Fibroblast of skin of left quadriceps (primary cell): ENCODE results near the gene ATP5PD.
A peak's percentile ranks its signal among the peaks of the same experiment; 100 is the strongest.
"Not testable (repeated sequence)": the region's sequence is repeated elsewhere in the genome, so short reads cannot be mapped to it uniquely, and the experiment has no call there.

Experiments used
- DNase-seq, 2 experiments: peaks; one replicate each; pipeline ENCODE4 v3.0.0-alpha.2; 2013; ENCODE audit warnings: low read depth in 2 of 2

ATP5PD gene

DNA sequence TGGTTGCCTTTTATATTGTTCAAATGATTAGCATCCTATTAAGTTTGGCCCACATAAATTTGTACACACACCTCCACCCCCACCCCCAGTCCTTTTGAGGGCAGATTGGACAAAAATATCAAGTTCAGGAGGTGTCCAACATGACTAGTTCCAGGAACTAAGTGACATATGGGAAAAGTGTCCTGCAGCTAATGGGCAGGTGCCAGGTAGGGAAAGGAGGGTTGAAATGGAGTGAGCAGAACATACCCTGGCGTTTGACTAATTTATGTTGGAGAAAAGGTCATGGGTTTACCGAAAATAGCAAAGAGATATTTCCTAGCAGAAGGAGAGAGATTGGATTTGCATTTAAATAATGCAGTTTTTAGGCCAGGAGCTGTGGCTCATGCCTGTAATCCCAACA, 5.2 kb upstream of the ATP5PD start:
- DNase-seq: no peak

DNA sequence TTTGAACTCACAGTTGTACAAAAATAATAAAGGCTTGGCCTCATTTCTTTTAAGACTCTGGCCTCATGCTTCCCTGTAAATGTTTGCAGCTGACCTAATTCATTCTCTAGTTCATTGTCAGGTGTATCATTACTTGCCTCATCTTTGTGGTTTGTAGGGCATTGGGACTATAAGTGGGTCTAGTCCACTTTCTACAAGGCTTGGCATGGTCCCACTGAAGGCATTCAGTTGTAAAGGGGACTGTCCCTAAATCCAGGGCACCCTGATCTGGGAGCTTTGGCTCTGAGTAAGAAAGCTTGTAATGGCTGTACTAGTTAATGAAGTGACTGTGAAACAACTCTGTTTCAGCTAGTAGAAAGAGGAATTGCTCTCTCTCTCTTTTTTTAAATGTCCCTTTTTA, 2.9 kb upstream of the ATP5PD start:
- DNase-seq: no peak

GRCh38 chr17:75049057-75049456, 2.3 kb upstream of the ATP5PD start:
- DNase-seq: no peak

GRCh38 chr17:75048249-75048878, 1.6 kb upstream of the ATP5PD start:
- DNase-seq: no peak

DNA sequence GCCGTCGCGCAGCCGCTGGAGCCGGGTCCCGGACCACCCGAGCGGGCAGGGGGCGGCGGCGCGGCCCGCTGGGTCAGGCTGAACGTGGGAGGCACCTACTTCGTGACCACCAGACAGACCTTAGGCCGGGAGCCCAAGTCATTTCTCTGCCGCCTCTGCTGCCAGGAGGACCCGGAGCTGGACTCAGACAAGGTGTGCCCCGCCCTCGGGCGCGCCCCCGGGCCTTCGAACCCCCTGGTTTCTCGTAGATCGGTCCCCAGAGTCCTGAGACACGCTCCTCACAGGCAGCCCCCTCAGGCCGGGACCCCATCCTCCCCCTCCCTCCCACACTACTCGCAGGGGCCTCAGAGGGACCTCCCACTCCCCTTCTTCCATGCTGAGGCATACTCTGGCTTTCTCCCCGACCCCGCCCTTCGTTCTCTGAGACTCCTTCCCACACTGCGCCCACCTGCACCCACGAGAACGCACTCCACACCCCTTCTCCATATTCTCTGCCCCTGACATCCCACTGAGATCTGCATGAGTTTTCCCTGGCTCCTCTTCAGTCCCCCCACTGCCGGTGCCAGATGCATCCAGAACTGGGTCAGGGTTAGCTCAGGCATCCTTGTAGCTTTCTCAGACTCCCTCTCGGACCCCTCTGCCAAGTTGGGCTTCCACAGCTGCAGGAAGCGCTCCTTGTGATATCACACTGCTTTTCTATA, 779 bp upstream of the ATP5PD start:
- DNase-seq: no peak

DNA sequence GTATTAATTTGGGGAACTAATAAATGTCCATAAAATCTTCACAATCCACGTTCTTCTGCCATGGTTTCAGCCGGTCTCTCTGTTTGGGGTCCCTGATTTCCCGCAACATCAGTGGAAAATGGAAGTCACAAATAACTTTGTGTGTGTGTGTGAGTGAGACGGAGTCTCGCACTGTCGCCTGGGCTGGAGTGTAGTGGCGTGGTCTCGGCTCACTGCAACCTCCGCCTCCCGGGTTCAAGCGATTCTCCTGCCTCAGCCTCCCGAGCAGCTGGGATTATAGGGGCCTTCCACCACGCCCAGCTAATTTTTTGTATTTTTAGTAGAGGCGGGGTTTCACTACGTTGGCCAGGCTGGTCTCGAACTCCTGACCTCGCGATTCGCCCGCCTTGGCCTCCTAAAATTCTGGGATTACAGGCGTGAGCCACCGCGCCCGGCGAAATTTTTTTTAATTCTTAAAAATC, 793 bp downstream of the ATP5PD start:
- not testable (repeated sequence) for DNase-seq

DNA sequence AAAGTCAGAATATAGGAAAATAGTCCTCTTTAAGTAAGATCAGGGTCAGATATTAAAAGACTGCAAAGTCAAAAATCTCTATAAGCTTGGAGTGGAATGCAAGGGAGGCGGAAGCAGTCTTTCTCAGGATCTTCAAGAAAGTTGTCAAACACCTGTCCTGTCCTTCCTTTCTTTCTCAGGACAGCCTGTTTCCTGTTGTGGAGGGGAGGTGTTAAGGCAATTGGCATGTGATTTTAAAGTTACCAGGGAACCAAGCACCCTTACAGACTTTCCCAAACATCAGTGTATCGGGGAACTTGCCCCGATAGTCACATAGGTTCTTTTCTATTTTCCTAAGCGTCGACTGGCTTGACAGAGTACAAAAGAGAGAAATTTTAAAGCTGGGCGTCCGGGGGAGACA, 2.1 kb downstream of the ATP5PD start:
- no peak for DNase-seq

DNA sequence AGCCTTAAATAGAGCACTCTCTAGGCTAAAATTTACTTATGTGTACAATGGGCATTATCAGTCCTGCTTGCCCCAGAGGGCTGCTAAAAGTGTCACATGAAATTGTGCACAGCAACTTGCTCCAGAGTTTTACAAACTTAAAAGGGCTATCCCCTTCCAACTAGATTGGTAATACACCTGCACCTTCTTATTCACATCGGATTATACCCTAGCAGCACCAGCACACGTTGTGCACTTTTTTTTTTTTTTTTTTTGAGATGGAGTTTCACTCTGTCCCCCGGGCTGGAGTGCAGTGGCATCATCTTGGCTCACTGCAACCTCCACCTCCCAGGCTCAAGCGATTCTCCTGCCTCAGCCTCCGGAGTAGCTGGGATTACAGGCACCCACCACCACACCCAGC, 3.0 kb downstream of the ATP5PD start:
- DNase-seq: not testable (repeated sequence)

DNA sequence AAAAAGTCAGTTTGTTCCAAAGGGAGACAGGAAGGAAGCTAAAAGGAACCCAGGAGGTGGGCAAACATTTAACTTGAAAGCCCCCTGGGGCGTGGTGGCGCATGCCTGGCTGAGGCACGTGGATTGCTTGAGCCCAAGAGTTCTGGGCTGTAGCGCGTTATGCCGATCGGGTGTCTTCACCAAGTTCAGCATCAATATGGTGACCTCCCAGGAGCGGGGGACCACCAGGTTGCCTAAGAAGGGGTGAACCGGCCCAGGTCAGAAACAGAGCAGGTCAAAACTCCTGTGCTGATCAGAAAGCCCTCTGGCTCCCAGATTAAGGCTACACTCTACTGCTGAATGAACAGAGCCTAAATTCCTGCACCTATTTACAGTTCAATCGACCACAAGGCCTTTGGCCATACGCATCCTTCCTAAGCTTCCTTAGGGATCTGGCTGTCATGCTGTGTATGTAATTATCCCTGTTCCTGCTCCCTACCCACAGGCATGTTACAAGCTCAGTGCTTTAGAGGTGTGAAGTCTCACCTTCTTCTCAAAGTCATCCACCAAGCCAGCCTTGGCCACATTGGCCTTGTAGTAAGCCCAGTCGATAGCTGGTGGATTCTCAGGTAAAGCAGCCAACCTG, 5.0 kb downstream of the ATP5PD start:
- no peak for DNase-seq

DNA sequence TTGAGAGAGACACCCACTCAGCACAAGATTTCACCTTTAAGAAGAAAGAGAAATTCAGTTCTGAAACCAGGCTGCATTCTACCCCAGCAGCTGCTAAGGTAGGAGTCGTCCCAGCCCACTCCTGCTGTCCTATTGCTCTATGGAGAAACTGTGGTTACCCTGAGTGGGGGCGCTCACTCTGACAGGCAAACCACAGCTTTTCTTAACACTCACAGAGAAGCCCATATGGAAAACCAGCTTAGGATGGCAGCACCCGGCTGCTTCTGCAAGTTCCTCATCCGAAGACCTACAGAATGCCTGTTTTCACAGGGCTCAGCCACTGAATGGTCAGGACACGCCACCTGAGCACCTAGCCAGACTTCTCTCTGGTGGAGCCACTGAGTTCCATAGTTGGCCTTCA, 7.5 kb downstream of the ATP5PD start:
- DNase-seq: no peak

DNA sequence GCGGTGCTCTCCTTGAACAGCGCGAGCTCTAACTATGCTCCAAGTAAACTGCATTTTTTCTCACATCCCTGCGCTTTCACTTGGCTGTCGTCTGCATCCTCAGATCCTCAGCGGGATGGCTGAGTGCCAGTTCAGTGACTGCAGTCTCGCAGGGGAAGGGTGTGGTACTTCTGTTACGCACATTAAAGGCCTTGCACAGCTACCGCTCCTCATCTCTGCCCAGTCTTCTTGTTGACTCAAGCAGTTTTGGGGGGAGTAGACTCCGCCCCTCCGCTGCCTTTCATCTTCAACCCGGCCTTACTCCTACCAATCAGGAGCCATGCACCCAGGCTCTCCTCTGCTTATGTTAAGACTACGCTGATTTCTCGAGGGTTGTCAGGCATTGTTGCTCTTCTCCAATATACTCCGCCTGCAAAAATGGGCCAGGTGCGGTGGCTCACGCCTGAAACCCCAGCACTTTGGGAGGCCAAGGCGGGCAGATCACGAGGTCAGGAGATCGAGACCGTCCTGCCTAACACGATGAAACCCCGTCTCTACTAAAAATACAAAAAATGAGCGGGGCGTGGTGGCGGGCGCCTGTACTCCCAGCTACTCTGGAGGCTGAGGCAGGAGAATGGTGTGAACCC, 10.0 kb downstream of the ATP5PD start:
- peak; percentile 26 to 36 for DNase-seq

GRCh38 chr17:75034236-75034908, 12.4 kb downstream of the ATP5PD start:
- peak; percentile 75 for DNase-seq

DNA sequence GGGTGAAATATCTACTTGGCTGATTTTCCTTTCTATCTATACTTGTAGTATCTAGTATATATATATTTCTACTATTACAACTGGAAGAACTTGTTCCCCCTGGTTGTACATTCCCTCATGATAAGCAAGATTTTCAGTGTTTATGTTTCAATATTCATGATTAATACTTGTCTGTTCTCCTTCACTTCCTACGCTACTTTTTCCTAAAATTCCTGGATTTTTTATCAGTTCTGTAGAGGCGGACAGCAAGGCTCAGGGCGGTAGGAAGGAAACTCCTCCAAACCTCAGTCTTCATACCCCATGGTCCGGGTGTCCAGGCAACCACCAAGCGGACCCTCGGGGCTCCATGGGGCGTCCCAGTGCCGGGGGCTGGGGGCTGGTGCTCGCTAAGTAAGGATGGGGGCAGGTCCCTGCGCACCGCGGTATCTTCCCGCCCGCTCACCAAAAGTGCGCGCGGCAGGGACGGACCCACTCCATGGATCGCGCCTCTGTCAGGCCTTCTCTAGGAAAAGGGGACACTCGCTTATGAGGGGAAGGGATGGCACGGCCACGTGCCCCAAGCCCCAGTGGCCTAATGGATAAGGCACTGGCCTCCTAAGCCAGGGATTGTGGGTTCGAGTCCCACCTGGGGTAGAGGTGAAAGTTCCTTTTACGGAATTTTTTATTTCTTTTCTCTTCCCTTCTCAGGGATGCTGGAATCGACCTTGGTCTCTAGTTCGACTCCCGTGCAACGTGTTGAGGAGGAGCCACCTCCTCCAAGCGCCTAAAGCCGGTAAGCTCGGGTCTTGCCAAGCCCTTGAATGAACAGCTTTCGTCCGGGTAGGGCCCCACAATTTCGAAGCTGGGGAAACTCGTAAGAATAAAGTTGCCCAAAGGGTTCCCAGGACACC, 13.2 kb downstream of the ATP5PD start:
- peak; percentile 80 to 82 for DNase-seq

DNA sequence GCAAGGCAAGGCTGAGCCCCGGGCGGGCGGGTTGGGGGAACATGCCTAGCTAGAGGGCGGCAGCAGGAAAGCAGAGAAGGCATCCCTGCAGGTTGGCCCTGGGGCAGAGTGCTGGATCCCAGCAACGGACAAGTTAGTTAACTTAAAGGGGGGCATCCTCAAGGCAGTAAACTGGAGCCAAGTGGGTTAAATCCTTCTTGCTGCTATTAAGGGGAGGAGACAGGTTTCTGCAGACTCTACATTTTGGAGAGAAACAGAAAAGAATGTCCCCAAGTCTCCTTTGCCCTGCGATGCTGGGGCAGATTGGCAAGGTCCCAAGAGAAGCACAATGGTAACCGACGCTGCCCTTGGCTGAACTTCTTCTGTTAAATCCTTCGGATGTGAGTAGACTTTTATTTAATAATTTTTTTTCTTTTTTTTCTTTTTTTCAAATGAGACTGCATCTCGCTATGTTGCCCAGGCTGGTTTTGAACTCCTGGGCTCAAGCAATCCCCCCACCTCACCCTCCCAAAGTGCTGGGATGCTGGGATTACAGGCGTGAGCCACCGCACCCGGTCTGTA, 14.0 kb downstream of the ATP5PD start:
- no peak for DNase-seq

DNA sequence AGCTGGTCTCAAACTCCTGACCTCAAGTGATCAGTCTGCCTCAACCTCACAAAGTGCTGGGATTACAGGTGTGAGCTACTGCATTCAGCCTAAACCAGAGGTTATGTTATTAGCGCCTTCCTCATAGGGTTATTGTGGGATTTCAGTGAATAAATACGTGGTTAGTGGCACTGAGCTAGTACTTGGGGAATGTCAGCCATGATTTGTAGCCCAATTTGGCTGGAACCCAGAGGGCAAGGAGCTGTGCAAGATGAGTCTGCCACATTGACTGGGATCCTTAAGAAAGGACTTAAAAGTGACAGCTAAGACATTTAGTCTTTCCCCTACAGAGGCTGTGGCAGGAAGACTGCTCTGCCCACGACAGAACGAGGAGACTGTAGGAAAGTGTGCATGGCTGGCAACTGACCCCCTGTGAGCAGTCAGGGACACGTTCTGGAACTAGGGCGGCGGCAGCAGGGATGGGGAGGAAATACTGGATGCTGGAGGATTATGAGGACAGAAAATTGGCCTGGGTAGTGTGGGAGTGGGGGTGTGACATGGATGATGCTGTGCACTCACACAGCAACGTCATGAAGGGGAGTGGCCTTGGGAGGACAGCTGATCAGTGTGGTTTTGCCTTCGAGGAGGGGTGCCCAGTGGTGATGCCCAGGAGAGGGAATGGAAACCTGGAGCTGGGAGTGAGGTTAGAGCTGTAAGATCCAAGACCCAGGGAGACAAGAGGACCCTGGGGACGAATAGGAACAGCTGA, 14.6 kb downstream of the ATP5PD start:
- peak; percentile 40 to 42 for DNase-seq

DNA sequence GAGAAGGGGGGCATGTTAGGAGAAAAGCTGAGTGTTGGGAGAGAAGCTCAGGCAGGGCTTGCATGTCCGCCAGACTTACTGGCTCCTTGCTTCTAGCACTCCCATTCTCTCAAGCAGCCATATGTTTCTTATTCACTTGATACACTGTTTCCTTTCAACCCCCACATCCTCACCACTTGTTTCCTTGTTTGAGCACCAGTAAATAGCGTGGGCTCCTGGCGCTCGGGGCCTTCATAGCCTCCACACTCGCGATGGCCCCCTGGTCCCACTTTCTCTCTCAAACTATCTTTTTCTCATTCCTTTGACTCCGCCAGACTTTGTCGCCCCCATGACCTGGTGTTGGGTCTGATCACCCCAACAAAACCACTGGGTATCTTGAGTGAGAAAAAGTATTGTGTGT, 16.6 kb downstream of the ATP5PD start:
- DNase-seq: no peak

DNA sequence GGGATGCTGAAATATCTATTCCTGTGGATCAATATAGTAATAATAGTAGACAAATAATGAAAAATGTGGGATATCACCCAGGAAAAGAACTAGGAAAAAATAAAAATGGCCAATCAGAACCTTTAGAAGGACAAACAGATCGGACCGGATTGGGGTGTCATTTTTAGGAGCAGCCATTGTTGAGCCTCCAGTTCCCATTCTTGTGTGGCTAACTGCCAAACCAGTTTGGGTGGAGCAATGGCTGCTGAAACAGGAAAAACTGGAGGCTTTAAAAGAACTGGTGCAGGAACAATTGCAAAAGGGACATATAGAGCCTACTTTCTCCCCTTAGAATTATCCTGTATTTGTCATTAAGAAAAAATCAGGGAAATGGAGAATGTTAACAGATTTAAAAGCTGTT, 20.1 kb downstream of the ATP5PD start:
- not testable (repeated sequence) for DNase-seq

DNA sequence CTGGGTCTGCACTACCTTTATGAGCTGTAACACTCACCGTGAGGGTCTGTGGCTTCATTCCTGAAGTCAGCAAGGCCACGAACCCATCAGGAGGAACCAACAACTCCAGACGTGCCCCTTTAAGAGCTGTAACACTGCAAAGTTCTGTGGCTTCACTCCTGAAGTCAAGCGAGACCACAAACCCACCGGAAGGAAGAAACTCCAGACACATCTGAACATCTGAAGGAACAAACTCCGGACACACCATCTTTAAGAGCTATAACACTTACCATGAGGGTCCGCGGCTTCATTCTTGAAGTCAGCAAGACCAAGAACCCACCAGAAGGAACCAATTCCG, 21.4 kb downstream of the ATP5PD start:
- not testable (repeated sequence) for DNase-seq

DNA sequence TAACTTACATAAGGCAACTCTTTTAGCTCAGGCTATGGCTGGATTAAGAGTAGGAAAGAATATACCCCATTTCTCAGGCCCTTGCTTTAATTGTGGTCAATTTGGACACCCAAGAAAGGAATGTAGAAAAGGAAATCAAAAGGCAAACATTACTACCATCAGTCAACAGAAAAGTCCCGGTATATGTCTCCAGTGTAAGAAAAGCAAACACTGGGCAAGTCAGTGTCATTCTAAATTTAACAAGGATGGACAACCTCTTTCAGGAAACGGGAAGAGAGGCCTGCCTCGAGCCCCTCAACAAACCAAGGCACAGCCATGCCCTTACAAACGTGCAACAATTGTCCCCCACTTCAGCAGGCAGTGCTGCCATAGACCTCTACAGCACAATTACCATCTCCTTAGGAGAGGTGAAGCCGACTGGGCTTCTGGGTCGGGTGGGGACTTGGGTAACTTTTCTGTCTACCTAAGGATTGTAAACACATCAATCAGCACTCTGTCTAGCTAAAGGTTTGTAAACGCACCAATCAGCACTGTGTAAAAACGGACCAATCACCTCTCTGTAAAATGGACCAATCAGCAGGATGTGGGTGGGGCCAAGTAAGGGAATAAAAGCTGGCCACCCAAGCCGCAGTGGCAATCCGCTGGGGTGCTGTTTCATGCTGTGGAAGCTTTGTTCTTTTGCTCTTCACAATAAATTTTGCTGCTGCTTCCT, 21.9 kb downstream of the ATP5PD start:
- DNase-seq: no peak
